GM18870 (cell line): ENCODE measurements around the gene EFHD2.
"Not testable (repeated sequence)": the region's sequence is repeated elsewhere in the genome, so short reads cannot be mapped to it uniquely, and the experiment has no call there.

Source experiments
- ATAC-seq: cut with Tn5 transposase; IDR thresholded peaks from one replicate; pipeline ENCODE4 v1.9.1; 2021; ENCODE audit warnings: moderate library complexity; ENCODE audit not compliant: unreplicated experiment

Gene EFHD2

GRCh38 chr1:15449567-15449966 is 39.9 kb downstream of the EFHD2 start:
- ATAC-seq = no peak

DNA sequence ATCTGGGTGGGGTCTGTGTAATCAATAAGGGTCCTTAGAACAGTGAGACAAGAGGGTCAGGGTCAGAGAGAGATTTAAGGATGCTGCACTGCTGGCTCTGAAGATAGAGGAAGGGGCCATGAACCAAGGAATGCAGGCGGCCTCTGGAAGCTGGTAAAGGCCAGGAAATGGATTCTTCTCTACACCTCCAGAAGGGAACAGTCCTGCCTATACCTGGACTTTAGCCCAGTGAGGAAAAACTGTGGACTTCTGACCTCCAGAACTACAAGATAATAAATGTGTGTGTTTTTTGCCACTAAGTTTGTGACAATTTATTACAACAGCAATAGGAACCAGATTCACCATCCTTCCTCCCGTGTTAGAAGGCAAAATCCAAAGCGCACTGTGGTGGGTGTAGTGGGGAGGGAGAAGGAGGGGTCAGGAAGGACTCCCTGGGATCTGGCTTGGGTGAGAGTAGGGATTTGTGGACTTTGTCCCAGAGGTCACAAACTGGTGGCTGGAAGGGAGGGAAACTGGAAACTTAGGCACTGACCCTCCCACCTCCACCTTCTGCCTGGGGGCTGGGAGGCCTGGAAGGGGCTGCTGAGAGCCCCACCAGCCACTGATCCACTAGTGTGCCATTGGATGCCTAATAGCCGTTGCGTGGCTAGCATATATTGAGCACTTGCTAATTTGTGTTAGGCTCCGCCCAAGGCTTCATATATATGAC is 41.5 kb downstream of the EFHD2 start:
- ATAC-seq = no peak

GRCh38 chr1:15452216-15452615 is 42.5 kb downstream of the EFHD2 start:
- no peak for ATAC-seq

DNA sequence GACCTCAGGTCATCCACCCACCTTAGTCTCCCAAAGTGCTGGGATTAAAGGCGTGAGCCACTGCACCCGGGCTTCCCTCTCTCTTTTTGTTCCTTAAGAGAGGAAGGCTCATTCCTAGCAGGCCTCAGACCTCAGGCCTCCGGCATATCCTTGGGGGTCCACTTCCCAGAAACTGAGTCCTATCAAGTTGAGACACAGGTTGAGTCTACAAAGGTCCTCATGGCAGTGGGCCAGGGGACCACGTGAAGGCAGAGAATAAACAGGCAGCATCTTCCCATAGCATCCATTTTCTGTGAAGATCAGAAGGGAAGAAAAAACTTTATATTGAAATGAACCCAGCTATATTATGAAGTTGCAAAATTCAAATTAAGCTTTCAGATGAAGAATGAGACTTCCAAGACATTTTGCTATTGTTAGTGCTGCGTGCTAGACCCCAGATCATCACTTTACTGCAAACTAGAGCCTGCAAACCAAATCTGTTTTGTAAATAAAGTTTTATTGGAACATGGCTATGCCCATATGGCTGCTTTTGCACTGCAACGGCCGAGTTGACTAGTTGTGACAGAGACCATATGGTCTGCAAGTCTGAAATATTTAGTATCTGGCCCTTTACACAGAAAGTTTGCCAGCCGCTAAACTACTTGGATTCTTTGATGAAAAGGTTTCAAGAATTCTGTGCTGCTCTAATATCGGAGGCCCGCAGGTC is 43.3 kb downstream of the EFHD2 start:
- no peak for ATAC-seq

GRCh38 chr1:15453734-15454133 is 44.0 kb downstream of the EFHD2 start:
- ATAC-seq = no peak

DNA sequence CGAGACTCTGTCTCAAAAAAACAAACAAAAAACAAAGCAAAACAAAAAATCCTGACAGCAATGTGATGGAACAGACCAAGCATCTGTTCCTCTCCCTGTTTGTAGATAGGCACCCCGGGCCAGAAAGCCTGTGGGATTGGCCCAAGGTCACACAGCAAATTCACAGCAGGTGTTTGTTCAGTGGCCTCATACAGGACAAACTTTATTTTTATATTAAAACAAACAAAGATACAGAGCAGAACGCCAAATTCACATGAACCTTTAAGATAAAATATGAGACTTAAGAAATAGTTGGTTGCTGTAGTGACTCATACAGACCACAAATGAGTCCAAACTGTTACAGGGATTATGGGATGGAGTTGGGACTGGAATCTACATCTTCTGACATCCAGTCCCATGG is 44.6 kb downstream of the EFHD2 start:
- ATAC-seq = no peak

DNA sequence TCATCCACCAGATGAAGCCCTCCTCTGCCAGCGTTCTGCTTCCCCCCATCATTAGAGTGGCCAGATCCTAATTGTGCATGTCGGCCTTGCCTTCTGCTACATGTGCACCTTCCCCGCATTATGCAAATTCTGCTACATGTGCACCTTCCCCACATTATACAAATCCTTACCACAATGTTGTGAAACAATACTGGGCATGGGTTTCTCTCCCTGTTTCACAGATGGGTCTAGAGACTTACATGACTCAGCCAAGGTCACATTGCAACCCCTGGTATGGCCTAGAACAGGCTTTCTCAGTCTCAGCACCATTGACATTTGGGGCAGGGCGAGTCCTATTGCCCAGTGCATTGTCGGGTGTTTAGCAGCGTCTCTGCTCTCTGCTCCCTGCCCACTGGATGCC is 45.8 kb downstream of the EFHD2 start:
- no peak for ATAC-seq

GRCh38 chr1:15456313-15456954 is 46.7 kb downstream of the EFHD2 start, which contains the start of gene CELA2A:
TSS of gene CELA2A (plus strand) at chr1:15456732. CDS start at chr1:15456754, 22 bp downstream.
- ATAC-seq = no peak

GRCh38 chr1:15457585-15457984 is 47.9 kb downstream of the EFHD2 start:
- ATAC-seq = no peak

GRCh38 chr1:15458388-15458787 is 48.7 kb downstream of the EFHD2 start:
- not testable (repeated sequence) for ATAC-seq

GRCh38 chr1:15459771-15460707 is 50.4 kb downstream of the EFHD2 start:
- ATAC-seq = no peak

GRCh38 chr1:15460708-15461095 is 51.0 kb downstream of the EFHD2 start:
- ATAC-seq = no peak

DNA sequence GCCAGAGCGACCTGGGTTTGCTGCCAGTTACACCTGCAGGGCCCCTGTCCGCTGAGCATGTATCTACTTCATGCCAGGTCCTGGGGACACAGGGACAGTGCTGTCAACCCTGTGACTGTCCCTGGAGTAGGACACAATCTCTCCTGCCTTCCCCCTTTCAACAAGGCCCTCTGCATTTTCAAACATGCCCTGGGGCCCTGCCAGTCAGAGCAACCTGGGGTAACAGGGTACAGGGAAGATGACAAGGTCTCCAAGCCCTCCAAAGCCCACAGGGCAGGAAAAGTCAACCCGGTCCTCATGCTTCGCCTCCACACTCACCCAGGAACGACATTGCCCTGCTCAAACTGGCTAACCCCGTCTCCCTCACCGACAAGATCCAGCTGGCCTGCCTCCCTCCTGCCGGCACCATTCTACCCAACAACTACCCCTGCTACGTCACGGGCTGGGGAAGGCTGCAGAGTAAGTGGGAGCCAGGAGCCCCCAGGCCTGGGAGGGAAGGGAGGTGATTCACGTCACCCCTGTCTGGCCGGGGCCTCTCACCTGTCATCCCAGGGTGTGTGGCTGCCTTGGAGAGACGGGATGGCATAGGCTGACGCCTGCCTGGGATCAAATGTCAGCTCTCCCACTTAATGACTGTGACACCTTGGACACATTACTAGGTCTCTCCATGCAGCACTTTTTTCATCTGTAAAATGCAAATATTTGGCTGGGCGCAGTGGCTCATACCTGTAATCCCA is 53.5 kb downstream of the EFHD2 start:
- not testable (repeated sequence) for ATAC-seq

DNA sequence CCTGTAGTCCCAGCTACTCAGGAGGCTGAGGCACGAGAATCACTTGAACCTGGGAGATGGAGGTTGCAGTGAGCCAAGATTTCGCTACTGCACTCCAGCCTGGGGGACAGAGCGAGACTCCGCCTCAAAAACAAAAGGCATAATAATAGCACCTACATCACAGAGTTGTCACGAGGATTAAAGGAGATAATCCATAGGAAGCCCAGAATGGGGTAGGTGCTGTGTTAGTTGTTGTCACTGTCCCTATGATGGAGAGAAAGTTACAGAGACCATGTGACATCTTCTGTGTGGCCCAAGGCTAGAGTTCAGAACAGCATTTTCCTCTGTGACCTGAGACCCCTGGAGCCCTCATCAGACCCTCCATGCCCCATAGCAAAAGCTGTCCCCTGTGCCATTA is 54.2 kb downstream of the EFHD2 start:
- ATAC-seq = not testable (repeated sequence)

GRCh38 chr1:15465674-15466073 is 56.0 kb downstream of the EFHD2 start:
- ATAC-seq = no peak

DNA sequence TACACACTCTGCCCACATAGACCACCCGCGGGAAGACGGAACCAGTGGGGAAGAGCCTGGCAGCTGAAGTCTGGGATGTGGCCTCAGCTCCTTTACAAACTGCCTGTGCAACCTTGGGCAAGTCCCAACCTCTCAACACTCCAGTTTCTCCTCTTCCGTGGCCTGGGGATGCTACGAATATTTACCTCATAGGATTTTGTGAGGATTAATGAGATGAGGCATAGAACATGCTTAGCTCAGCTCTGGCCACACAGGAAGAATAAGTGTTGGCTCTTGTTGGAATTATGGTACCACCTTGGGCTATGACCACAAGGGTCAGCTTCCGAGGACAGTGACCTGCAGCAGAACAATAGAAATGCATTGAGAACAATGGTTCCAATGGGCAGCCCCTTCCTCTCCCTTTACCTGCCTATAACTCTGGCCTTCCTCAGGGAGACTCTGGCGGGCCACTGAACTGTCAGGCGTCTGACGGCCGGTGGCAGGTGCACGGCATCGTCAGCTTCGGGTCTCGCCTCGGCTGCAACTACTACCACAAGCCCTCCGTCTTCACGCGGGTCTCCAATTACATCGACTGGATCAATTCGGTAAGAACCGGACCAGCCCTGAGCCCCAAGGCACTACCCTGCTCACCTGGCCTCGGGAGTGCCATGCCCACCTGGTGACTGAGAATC is 57.4 kb downstream of the EFHD2 start:
- not testable (repeated sequence) for ATAC-seq

- ATAC-seq = no peak
Observed at GRCh38 chr1:15468145-15468544, 58.5 kb downstream of the EFHD2 start.

GRCh38 chr1:15469361-15469760 is 59.7 kb downstream of the EFHD2 start:
- ATAC-seq = no peak

DNA sequence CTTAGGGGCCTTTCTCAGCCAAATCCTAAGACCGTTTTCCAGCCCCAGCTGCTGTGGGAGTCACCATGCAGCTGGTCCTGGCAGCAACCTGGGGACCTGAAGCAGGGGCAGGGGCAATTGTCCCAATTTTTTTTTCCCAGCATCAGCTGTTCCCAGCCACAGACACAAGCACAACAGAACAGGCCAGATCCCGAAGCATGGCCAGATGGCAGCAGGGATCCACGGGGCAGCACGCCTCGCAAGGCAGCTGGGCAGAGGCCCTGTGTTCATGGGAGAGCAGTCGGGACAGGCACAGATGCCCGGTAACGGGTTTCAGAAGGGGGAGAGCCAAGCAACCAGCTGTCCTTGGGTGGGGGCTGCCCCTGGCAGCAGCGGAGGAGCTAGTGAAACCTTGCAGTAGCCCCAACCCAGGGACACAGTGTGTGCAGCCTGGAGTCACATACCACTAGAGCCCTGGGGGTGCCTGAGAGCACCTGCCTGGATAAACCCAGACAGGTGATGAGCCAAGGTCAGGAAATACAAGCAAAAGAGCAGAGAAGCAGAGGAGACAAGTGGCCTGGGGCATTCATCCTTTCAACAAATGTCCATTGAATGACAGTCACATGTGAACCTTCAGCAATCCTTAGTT is 60.2 kb downstream of the EFHD2 start:
- ATAC-seq = not testable (repeated sequence)
